Measurements from ENCODE around the gene MLC1.

The MLC1 gene

DNA sequence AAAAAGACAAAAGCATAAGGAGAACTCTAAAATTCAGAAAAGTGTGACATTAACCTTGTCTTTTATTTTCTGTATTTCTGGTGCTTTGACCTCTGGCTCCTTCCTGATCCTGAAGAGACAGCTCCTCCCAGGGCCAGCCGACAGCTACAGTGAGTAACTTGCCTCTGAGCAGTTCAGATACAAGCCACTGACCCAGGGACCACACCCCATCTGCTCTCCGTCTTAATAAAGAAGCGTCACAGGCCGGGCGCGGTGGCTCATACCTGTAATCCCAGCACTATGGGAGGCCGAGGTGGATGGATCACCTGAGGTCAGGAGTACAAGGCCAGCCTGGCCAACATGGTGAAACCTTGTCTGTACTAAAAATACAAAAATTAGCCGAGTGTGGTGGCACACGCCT is 6.5 kb downstream of the MLC1 start:
- peaks cover 4% of the 10 kb centered on the region for H3K4me1 ChIP-seq (ENCODE audit: insufficient read depth, low read length, poor library complexity, severe bottlenecking)
- H3K27me3 ChIP-seq (ENCODE audit: insufficient read depth, low read length, poor library complexity, severe bottlenecking), result no peaks in the 10 kb centered on the region
- TF ChIP-seq, protein P1, sequence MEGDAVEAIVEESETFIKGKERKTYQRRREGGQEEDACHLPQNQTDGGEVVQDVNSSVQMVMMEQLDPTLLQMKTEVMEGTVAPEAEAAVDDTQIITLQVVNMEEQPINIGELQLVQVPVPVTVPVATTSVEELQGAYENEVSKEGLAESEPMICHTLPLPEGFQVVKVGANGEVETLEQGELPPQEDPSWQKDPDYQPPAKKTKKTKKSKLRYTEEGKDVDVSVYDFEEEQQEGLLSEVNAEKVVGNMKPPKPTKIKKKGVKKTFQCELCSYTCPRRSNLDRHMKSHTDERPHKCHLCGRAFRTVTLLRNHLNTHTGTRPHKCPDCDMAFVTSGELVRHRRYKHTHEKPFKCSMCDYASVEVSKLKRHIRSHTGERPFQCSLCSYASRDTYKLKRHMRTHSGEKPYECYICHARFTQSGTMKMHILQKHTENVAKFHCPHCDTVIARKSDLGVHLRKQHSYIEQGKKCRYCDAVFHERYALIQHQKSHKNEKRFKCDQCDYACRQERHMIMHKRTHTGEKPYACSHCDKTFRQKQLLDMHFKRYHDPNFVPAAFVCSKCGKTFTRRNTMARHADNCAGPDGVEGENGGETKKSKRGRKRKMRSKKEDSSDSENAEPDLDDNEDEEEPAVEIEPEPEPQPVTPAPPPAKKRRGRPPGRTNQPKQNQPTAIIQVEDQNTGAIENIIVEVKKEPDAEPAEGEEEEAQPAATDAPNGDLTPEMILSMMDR (conservative IDR thresholded peaks at IDR 0.05; ENCODE audit: low read length), result no peak
- no peak for TF ChIP-seq EZH2phosphoT487 (IDR thresholded peaks at IDR 0.05; ENCODE audit: borderline replicate concordance)
- H3K9ac ChIP-seq (ENCODE audit: low read depth, low read length, poor library complexity, severe bottlenecking), result no peak overlapping the region
- peaks cover 9% of the 10 kb centered on the region; the same call in 1 of the 2 replicates for H3K79me2 ChIP-seq (ENCODE audit: insufficient read depth, low read length)
- H3K36me3 ChIP-seq (ENCODE audit: insufficient read depth, low read length), result no peaks in the 10 kb centered on the region
- no peak overlapping the region for H2AFZ ChIP-seq (ENCODE audit: low read length)
- no peaks in the 10 kb centered on the region for H3K9me3 ChIP-seq (ENCODE audit: insufficient read depth, low read depth, low read length)
- H3K4me3 ChIP-seq (ENCODE audit: low read length, poor library complexity, severe bottlenecking), result no peak overlapping the region
- no peaks in the 10 kb centered on the region for H3F3A ChIP-seq (ENCODE audit: low read depth)
- H4K20me1 ChIP-seq (ENCODE audit: insufficient read depth, low read length, poor library complexity, severe bottlenecking), result no peaks in the 10 kb centered on the region
- no peaks in the 10 kb centered on the region for H3K9me2 ChIP-seq (replicated peaks; ENCODE audit: low read depth, low read length)
- H3K4me2 ChIP-seq (ENCODE audit: low read depth, low read length, poor library complexity, severe bottlenecking), result no peak overlapping the region

DNA sequence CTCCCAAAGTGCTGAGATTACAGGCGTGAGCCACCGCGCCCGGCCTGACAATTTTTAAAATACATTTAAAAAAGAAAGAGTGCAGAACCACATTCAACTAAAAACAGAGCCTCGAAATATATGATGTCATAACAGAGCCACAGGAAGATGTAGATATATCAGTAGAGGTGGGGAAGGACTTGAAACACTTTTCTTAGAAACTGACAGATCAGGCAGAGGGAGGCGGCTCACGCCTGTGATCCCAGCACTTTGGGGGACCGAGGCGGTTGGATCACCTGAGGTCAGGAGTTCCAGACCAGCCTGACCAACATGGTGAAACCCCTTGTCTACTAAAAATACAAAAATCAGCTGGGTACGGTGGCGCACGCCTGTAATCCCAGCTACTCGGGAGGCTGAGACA is 7.0 kb downstream of the MLC1 start:
- H3K79me2 ChIP-seq (ENCODE audit: insufficient read depth, low read length), result peaks cover 3% of the 10 kb centered on the region; the same call in 1 of the 2 replicates
- TF ChIP-seq, protein P1 (conservative IDR thresholded peaks at IDR 0.05; ENCODE audit: low read length), result no peak
- no peak for TF ChIP-seq EZH2phosphoT487 (IDR thresholded peaks at IDR 0.05; ENCODE audit: borderline replicate concordance)
- no peaks in the 10 kb centered on the region for H4K20me1 ChIP-seq (ENCODE audit: insufficient read depth, low read length, poor library complexity, severe bottlenecking)
- no peaks in the 10 kb centered on the region for H3K36me3 ChIP-seq (ENCODE audit: insufficient read depth, low read length)
- H3F3A ChIP-seq (ENCODE audit: low read depth), result no peaks in the 10 kb centered on the region
- no peaks in the 10 kb centered on the region for H3K9me2 ChIP-seq (replicated peaks; ENCODE audit: low read depth, low read length)
- H2AFZ ChIP-seq (ENCODE audit: low read length), result no peak overlapping the region
- H3K4me1 ChIP-seq (ENCODE audit: insufficient read depth, low read length, poor library complexity, severe bottlenecking), result no peaks in the 10 kb centered on the region
- H3K9me3 ChIP-seq (ENCODE audit: insufficient read depth, low read depth, low read length), result no peaks in the 10 kb centered on the region
- H3K9ac ChIP-seq (ENCODE audit: low read depth, low read length, poor library complexity, severe bottlenecking), result no peak overlapping the region
- H3K4me3 ChIP-seq (ENCODE audit: low read length, poor library complexity, severe bottlenecking), result no peak overlapping the region
- H3K4me2 ChIP-seq (ENCODE audit: low read depth, low read length, poor library complexity, severe bottlenecking), result no peak overlapping the region
- H3K27me3 ChIP-seq (ENCODE audit: insufficient read depth, low read length, poor library complexity, severe bottlenecking), result no peaks in the 10 kb centered on the region

DNA sequence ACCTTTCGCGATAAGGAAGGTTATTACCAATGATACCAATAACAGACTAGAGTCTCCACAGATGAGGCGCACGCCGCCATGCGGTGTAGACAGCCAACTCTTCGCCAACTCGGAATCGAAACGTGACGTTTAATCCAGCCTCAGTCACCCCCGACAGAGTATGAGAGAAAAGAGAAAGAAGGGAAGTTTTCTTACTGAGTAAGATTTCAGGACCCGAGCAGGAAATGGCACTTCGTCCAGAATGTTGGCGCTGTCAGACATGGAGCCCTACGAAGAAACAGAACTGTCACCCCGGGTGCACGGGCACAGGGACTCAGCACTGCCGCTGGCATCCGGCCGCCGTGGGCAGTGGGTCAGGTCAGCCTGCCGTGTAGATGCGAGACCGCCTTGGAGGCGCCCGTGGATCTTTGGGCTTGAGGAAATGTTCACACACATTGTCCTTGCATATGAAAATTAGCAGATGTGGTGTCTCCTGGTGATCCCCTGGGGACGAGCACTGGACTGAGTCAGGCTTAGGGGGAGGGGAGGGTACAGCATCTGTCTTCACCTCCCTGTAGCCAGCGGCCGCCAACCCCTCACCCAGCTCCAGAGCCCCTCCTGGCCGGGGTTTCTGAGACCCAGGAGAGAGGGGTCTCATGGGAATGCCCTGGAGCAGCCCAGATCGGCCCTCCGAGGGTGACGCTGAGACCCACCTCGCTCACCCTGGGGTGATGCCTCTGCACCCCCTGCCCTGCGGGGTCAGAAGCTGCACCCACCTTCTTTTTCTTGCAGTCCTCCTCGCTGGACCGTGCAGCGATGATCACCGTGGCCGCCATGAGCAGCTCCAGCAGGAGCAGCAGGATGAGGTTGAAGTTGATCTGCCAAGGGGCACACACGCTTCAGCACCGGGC is 8.3 kb downstream of the MLC1 start:
- no peak overlapping the region for H3K4me2 ChIP-seq (ENCODE audit: low read depth, low read length, poor library complexity, severe bottlenecking)
- no peaks in the 10 kb centered on the region for H3K9me2 ChIP-seq (replicated peaks; ENCODE audit: low read depth, low read length)
- H3K79me2 ChIP-seq (ENCODE audit: insufficient read depth, low read length), result no peaks in the 10 kb centered on the region
- H3K36me3 ChIP-seq (ENCODE audit: insufficient read depth, low read length), result no peaks in the 10 kb centered on the region
- no peak overlapping the region for H2AFZ ChIP-seq (ENCODE audit: low read length)
- H3F3A ChIP-seq (ENCODE audit: low read depth), result no peaks in the 10 kb centered on the region
- H3K9me3 ChIP-seq (ENCODE audit: insufficient read depth, low read depth, low read length), result no peaks in the 10 kb centered on the region
- no peaks in the 10 kb centered on the region for H4K20me1 ChIP-seq (ENCODE audit: insufficient read depth, low read length, poor library complexity, severe bottlenecking)
- no peak for TF ChIP-seq EZH2phosphoT487 (IDR thresholded peaks at IDR 0.05; ENCODE audit: borderline replicate concordance)
- TF ChIP-seq, protein P1 (conservative IDR thresholded peaks at IDR 0.05; ENCODE audit: low read length), result no peak
- no peak overlapping the region for H3K9ac ChIP-seq (ENCODE audit: low read depth, low read length, poor library complexity, severe bottlenecking)
- H3K4me3 ChIP-seq (ENCODE audit: low read length, poor library complexity, severe bottlenecking), result no peak overlapping the region
- H3K27me3 ChIP-seq (ENCODE audit: insufficient read depth, low read length, poor library complexity, severe bottlenecking), result no peaks in the 10 kb centered on the region
- no peaks in the 10 kb centered on the region for H3K4me1 ChIP-seq (ENCODE audit: insufficient read depth, low read length, poor library complexity, severe bottlenecking)
